Fibroblast of the conjunctiva (primary cell): ENCODE results near the gene PEX11G.

Experiments
- DNase-seq: peaks from one replicate; pipeline ENCODE4 v3.0.0-alpha.2; 2010; ENCODE audit warnings: low read depth

Gene PEX11G

GRCh38 chr19:7488736-7489353 is at the start of gene PEX11G:
Gene PEX11G (minus strand): TSS chr19:7489035. CDS start chr19:7489010, 25 bp downstream.
- peak; percentile 69 for DNase-seq

GRCh38 chr19:7535998-7536695 is 47.3 kb upstream of the PEX11G start:
- no peak for DNase-seq

DNA sequence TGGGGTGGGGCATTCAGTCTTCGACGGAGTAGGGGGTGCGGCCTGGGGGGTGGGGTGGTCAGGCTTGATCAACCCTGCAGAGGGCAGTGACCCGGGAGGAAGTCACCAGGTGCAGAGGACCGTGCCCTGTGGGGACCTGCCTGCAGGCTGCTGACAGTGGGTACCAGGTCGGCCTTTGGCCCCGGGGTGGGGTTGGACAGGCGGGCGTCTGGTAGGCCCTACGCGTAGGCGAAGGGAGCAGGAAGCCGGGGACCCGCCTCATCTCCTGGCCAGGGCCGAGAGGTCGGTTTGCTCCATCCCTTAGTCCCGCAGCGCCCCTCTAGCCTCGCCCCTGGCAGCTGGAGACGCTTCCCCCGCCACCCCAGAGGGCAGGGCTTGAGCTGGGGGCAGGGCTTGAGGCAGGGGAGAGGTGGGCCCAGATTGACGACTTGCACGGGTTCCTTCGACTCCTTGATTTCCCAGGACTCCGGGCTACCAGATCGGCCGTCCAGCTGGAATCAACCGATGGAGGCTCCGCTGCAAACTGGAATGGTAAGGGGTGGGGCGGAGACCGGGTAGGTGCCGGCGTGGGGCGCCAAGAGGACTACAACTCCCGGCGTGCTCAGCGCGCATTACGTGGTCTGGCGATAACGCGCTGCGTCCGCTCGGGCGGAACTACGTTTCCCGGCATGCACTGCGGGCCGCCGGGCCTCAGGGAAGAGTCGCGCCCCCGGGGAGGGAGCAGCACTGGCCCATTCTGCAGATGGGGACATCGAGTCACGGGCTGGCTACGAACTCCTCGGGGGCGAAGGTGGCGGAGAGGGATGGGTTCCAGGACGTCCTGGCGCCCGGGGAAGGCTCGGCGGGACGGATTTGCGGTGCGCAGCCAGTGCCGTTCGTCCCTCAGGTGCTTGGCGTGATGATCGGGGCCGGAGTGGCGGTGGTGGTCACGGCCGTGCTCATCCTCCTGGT is 46.5 kb upstream of the PEX11G start, which contains the start of gene PNPLA6:
TSS of gene PNPLA6 (plus strand) at position 671 of the 951 bp plus-strand sequence. CDS start at position 743, 72 bp downstream.
- peak; percentile 88 for DNase-seq

- DNase-seq: peak; percentile 41
Observed at GRCh38 chr19:7534531-7535046, 45.8 kb upstream of the PEX11G start.

DNA sequence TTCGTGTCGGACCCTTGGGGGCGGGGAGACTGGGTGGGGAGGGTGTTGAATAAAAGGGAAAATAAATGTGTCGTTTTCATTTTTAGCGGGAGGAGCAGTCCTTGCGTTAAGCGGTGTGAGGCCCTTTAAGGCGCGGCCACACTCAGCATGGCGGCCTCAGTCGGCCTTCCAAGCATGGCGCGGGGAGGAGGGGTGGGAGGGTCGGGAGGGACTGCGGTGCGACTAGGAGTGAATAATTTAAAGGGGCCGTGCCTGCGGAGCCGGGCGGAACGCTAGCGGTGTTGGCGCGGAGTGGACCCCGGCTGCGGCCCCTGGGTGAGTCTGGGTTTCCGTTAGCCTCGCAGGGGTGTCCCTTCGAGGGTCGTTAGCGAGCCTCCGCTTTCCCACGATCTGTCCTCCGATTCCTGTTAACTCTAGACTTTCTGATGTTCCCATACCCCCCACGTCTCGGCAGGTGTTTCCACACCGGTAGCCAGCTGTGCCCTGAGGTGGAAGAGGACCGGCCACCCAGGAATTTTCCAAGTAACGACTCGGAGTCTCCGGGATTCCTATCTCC is 45.2 kb upstream of the PEX11G start:
- DNase-seq: peak; percentile 81

DNA sequence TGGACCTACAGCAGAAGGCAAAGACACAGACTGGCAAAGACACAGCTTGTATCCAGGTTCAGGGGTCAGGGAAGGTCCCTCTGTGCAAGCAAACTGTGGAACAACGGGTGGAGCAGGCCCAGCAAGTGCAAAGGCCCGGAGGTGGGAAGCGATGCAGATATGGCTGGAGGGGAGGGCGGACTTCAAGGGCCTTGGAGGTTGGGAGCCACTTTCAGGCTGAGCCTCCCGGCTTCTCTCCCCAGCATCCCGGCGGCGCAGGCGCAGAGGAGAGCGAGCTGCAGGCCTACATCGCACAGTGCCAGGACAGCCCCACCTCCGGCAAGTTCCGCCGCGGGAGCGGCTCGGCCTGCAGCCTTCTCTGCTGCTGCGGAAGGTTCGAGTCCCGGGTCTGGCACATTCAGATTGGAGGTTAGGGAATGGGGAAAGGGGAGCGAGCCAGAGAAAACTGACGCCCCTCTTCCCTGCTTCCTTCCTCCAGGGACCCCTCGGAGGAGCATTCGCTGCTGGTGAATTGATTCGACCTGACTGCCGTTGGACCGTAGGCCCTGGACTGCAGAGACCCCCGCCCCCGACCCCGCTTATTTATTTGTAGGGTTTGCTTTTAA is 44.5 kb upstream of the PEX11G start:
- peak; percentile 36 for DNase-seq

DNA sequence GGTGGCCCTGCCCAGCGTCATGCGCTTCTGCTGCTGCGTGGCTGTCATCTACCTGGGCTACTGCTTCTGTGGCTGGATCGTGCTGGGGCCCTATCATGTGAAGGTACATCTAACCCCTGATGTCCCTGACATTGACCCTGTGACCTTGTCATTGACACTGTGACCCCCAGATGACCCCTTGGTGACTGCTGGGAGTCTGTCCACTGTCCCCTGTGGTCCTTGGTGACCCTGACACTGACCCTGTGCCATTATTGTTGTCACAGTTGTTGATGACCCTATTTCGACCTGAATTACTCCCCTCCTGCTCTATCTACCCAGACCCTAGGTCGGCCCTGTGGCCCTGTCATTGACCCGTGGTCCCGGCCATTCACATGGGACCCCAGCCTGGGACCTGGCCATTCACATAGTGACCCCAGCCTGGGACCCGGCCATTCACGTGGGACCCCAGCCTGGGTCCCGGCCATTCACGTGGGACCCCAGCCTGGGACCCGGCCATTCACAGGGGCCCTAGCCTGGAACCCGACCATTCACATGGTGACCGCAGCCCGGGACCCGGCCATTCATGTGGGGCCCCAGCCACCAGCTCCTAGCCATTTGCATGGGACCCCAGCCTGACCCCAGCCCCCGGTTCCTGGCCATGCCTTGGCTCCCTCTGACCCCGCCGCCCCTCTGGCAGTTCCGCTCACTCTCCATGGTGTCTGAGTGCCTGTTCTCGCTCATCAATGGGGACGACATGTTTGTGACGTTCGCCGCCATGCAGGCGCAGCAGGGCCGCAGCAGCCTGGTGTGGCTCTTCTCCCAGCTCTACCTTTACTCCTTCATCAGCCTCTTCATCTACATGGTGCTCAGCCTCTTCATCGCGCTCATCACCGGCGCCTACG is 41.0 kb upstream of the PEX11G start:
- no peak for DNase-seq

- DNase-seq: no peak
Observed at GRCh38 chr19:7529246-7529600, 40.4 kb upstream of the PEX11G start.

DNA sequence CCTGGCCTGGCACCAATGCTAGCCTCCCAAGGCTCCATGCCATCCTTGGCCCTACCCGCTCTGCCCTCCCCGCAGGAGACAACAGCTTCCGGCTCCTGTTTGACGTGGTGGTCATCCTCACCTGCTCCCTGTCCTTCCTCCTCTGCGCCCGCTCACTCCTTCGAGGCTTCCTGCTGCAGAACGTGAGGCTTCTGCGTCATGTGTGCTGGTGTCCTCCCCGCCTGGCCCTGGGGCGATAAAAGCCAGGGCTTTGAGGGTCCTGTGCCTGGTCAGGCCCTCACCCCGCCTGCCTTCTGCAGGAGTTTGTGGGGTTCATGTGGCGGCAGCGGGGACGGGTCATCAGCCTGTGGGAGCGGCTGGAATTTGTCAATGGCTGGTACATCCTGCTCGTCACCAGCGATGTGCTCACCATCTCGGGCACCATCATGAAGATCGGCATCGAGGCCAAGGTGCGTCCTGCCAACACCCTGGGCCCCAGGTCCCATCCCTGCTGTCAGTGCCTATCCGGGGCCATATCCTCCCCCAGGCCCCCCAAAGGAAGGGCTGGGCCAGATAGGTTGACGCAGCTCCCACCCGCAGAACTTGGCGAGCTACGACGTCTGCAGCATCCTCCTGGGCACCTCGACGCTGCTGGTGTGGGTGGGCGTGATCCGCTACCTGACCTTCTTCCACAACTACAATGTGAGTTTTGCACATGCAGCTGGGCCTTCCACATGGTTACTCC is 39.8 kb upstream of the PEX11G start:
- no peak for DNase-seq

DNA sequence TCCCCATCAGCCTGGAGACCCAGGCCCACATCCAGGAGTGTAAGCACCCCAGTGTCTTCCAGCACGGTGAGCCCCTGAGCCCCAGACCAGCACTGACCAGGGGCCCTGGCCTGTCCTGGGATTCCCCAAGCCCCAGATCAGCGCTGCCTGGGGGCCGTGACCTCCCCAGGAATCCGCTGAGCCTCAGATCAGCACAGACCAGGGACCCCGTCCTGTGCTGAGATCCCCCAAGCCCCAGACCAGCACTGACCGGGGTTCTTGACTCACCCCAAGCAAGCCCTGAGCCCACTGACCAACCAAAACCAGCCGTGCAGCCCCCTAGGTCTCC is 39.3 kb upstream of the PEX11G start:
- DNase-seq: no peak

DNA sequence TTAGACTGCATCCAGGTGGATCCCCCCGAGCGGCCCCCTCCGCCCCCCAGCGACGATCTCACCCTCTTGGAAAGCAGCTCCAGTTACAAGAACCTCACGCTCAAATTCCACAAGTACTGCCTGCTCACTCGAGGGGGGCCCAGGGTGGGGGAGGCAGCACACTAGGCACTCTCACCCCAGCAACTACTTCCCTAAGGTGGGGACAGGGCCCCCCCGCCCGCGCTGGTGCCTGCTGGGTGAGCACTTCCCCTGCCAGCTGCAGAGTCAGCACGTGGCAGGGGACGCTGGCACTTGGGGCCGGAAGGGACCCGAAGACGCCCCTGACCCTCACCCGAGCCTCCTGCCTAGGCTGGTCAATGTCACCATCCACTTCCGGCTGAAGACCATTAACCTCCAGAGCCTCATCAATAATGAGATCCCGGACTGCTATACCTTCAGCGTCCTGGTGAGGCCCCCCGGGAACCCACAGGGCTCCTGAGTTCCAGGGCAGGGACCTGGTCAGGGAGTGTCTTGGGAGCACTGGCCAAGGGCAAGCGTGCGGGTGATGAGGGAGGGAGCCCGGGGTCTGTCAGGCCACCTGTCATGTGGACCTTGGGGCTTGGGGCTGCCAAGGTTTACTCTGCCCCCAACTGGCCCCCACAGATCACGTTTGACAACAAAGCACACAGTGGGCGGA is 38.8 kb upstream of the PEX11G start:
- DNase-seq: no peak

DNA sequence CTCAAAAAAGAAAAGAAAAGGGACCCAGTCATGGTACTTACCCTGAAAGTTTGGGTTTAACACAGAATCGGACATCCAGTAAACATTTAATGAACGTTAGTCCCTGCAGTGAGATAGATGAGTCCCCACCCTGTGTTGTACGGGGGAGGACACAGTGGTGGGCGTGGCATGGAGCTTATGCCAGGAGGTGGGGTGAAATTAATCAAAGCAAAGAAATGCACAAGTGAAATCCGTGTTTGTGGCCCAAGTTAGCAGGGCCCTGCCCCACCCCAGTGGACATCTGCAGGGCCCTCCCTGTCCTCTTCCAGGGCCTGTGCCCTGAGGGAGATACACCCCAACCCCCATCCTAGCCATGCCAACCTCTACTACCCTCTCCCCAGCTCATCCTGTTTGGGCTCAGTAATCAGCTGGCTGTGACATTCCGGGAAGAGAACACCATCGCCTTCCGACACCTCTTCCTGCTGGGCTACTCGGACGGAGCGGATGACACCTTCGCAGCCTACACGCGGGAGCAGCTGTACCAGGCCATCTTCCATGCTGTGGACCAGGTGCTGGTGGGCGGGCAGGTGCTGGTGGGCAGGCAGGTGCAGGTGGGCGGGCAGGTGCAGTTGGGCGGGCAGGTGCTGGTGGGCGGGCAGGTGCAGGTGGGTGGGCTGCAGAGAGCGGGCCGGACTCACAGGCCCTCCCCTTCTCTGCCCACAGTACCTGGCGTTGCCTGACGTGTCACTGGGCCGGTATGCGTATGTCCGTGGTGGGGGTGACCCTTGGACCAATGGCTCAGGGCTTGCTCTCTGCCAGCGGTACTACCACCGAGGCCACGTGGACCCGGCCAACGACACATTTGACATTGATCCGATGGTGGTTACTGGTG is 37.5 kb upstream of the PEX11G start:
- no peak for DNase-seq

GRCh38 chr19:7524992-7525739 is 36.3 kb upstream of the PEX11G start:
- DNase-seq: no peak

- no peak for DNase-seq
Observed at GRCh38 chr19:7524523-7524922, 35.7 kb upstream of the PEX11G start.

GRCh38 chr19:7522923-7523667 is 34.3 kb upstream of the PEX11G start:
- no peak for DNase-seq

GRCh38 chr19:7522072-7522922 is 33.5 kb upstream of the PEX11G start, which contains the start of gene MCOLN1:
Gene MCOLN1 (plus strand): TSS chr19:7522624. CDS start chr19:7522751, 127 bp downstream.
- peak; percentile 95 for DNase-seq
